Measurements from ENCODE around the gene HHATL.

DNA sequence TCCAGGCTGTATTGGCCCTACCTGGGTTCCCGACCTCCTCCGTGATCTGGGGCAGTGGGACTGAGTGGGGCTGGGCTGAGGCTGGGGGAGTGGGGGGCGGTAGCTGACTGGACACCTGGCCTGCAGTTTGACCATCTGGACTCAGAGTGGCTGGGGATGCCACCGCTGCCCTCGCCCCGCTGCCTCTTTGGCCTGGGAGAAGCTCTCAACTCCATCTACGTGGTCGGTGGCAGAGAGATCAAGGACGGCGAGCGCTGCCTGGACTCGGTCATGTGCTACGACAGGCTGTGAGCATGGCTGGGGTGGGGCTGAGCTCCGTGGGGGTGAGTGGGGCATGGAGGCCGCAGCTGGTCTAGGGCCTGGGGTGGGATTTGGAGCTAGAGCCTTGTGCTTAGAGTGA, 14.6 kb downstream of the HHATL start:
- TF ChIP-seq, protein P1, sequence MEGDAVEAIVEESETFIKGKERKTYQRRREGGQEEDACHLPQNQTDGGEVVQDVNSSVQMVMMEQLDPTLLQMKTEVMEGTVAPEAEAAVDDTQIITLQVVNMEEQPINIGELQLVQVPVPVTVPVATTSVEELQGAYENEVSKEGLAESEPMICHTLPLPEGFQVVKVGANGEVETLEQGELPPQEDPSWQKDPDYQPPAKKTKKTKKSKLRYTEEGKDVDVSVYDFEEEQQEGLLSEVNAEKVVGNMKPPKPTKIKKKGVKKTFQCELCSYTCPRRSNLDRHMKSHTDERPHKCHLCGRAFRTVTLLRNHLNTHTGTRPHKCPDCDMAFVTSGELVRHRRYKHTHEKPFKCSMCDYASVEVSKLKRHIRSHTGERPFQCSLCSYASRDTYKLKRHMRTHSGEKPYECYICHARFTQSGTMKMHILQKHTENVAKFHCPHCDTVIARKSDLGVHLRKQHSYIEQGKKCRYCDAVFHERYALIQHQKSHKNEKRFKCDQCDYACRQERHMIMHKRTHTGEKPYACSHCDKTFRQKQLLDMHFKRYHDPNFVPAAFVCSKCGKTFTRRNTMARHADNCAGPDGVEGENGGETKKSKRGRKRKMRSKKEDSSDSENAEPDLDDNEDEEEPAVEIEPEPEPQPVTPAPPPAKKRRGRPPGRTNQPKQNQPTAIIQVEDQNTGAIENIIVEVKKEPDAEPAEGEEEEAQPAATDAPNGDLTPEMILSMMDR (IDR thresholded peaks at IDR 0.05), result no peak
- no peak for TF ChIP-seq ZFX (IDR thresholded peaks at IDR 0.05; ENCODE audit: borderline replicate concordance)
